Airway epithelial cell (primary cell): ENCODE results near the gene NCLN. TPM values are rescaled to one million over a fixed set of nuclear protein-coding genes. Genes with fewer than 3 reads are reported as not detected.

Source experiments
- total RNA-seq: library from RNA; depleted of rRNA; stranded (reverse); fragments of >200 nt; gene quantifications from 2 replicates; pipeline ENCODE4 v1.2.3, GENCODE V29; 2015

Gene NCLN, protein sequence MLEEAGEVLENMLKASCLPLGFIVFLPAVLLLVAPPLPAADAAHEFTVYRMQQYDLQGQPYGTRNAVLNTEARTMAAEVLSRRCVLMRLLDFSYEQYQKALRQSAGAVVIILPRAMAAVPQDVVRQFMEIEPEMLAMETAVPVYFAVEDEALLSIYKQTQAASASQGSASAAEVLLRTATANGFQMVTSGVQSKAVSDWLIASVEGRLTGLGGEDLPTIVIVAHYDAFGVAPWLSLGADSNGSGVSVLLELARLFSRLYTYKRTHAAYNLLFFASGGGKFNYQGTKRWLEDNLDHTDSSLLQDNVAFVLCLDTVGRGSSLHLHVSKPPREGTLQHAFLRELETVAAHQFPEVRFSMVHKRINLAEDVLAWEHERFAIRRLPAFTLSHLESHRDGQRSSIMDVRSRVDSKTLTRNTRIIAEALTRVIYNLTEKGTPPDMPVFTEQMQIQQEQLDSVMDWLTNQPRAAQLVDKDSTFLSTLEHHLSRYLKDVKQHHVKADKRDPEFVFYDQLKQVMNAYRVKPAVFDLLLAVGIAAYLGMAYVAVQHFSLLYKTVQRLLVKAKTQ
- 84.0 and 91.4 TPM in 2 replicates for total RNA-seq

DNA sequence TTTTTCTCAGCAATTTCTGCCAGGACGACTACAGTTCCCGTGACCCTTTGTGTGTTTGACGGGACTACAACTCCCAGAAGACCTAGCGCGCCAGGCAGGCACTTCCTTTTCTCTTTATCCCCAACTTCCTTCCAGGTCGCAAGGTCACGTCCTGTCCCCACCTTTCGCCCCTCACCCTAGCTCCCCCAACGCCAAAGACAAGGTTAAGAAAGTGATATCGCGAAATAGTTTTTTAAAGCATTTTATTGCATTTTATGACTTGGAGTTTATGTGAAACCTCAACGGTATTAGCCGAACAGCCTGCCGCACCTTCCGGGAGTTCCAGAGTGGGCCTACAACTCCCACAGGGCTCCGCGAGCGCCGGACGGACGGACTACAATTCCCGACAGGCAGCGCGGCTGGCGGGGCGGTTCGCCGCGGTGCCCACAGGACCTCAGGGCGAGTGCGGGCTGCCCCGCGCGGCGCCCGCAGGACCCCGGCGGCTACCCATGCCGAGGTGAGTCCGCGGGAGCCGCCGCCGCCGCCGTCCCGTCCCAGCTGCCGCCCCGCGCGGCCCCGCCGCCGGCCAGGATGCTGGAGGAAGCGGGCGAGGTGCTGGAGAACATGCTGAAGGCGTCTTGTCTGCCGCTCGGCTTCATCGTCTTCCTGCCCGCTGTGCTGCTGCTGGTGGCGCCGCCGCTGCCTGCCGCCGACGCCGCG lies at the start of gene NCLN:
Gene NCLN (plus strand): TSS at position 470 of the 699 bp plus-strand sequence. CDS start 101 bp downstream, at position 571.

DNA sequence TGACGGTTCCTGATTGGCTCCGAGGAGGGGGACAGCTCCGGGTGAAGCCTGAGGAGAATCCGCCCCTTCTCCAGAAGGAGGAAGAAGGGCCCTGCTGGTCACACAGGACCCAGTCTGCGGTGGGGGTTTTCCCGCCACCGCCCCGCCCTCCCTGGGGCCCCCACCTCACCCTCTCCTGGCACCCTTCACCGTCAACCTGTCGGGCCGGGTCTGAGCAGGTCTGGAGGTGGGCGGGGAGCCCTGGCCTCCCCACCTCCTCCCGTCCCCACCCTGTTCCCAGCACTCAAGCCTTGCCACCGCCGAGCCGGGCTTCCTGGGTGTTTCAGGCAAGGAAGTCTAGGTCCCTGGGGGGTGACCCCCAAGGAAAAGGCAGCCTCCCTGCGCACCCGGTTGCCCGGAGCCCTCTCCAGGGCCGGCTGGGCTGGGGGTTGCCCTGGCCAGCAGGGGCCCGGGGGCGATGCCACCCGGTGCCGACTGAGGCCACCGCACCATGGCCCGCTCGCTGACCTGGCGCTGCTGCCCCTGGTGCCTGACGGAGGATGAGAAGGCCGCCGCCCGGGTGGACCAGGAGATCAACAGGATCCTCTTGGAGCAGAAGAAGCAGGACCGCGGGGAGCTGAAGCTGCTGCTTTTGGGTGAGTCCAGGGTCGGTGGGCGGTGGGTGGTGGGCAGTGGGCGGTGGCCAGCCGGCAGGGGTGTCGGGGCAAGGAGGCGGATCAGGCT lies 49.6 kb upstream of the NCLN start, which contains the start of gene GNA15:
Gene GNA15 (plus strand): TSS at position 73 of the 723 bp plus-strand sequence. CDS start 418 bp downstream, at position 491.

DNA sequence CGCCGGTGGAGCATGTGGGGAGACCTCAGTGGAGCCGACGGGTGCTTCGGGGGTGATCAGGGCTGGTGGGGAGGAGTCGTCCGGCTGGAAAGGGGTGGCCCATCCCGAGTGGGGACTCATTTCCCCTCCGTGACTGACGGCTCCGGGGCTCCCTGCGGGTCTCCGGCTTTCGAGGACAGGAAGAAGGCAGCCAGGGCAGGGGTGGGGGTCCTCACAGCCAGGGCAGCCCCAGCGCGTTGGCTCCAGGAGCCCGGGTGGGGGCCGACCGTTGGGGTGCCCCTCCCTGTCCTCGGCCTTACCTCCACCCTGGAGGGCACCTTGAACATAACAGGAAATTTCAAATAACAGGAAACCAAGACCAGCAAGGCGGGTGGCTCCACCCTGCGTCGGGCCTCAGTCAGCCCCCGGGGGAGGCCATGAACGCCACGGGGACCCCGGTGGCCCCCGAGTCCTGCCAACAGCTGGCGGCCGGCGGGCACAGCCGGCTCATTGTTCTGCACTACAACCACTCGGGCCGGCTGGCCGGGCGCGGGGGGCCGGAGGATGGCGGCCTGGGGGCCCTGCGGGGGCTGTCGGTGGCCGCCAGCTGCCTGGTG lies 7.3 kb upstream of the NCLN start, which contains the start of gene S1PR4:
Gene S1PR4 (plus strand): TSS at position 393 of the 596 bp plus-strand sequence. CDS start 24 bp downstream, at position 417.

DNA sequence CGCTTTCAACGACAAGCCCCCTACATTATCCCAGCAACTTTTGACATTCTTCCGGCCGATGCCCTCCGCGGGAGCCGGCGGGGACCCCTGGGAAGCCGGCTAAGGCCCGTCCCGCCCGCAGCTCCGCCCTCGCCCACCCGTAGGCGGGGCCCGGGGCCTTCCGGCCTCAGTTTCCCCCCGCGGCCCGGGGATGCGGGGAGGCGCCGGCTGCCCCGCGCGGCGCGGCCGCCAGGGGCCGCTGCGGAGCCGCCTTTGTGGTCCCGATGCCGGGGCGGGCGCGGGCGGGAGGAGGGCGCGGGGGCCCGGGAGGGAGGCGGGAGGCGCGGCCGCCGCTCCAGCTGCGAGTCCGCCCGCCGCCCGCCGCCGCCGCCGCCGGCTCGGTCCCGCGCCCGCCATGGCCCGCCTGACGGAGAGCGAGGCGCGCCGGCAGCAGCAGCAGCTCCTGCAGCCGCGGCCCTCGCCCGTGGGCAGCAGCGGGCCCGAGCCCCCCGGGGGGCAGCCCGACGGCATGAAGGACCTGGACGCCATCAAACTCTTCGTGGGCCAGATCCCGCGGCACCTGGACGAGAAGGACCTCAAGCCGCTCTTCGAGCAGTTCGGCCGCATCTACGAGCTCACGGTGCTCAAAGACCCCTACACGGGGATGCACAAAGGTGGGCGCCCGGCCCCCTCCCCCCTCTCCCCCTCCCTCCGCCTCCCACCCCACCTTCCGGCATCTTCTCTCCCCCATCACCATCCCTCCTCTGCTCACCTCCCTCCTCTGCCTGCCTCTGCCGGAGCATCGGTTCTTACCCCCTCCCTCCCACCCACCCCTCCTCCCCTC lies 38.8 kb downstream of the NCLN start, which contains the start of gene CELF5:
Gene CELF5 (plus strand): TSS at position 316 of the 823 bp plus-strand sequence. CDS start 79 bp downstream, at position 395.

Other genes with a start within 250 kb of the NCLN start
- gene ZNF77, start 241.0 kb upstream of the NCLN start, total RNA-seq = 4.4 and 4.8 TPM in 2 replicates
- 0.21 and 0.93 TPM in 2 replicates for gene TLE6, start 208.4 kb upstream of the NCLN start, total RNA-seq
- gene TLE2, start 156.7 kb upstream of the NCLN start, total RNA-seq = 0.60 and 1.8 TPM in 2 replicates
- gene TLE5, start 123.4 kb upstream of the NCLN start, total RNA-seq = 257 and 383 TPM in 2 replicates
- 34.9 and 52.5 TPM in 2 replicates for gene GNA11, start 91.6 kb upstream of the NCLN start, total RNA-seq
- 102 and 110 TPM in 2 replicates for gene GNA15, start 49.9 kb upstream of the NCLN start, total RNA-seq
- gene S1PR4, start 7.2 kb upstream of the NCLN start, total RNA-seq = 0.14 and 1.1 TPM in 2 replicates
- not detected in 2 replicates for gene CELF5, start 38.7 kb downstream of the NCLN start, total RNA-seq
- gene NFIC, start 180.7 kb downstream of the NCLN start, total RNA-seq = 21.4 and 34.8 TPM in 2 replicates